Measurements from ENCODE around the gene LIPK.

Gene LIPK

GRCh38 chr10:88788924-88789323, 82.9 kb downstream of the LIPK start:
- H3K4me2 ChIP-seq (ENCODE audit: low read length) = no peak overlapping the region
- no peaks in the 10 kb centered on the region for H3K36me3 ChIP-seq (replicated peaks; ENCODE audit: low read depth, low read length)
- H3K27ac ChIP-seq (ENCODE audit: low read length) = no peak overlapping the region
- no peaks in the 10 kb centered on the region for H4K20me1 ChIP-seq (ENCODE audit: insufficient read depth, low read length)
- H3K4me3 ChIP-seq (ENCODE audit: low read length) = no peak overlapping the region
- H3K9ac ChIP-seq (ENCODE audit: low read length) = no peak overlapping the region
- H3K79me2 ChIP-seq (ENCODE audit: low read length) = no peaks in the 10 kb centered on the region
- H3K4me1 ChIP-seq (ENCODE audit: low read length) = peaks cover 32% of the 10 kb centered on the region
- no peaks in the 10 kb centered on the region for H3K27me3 ChIP-seq (ENCODE audit: low read depth, low read length)
- TF ChIP-seq EZH2phosphoT487 (IDR thresholded peaks at IDR 0.05; ENCODE audit: low read depth) (no peak), CTCF (IDR thresholded peaks at IDR 0.05; ENCODE audit: low read depth, low read length) (no peak)
- no peak overlapping the region for H2AFZ ChIP-seq (ENCODE audit: low read depth, low read length)
- no peaks in the 10 kb centered on the region for H3K9me3 ChIP-seq (ENCODE audit: insufficient read depth, low read length)

DNA sequence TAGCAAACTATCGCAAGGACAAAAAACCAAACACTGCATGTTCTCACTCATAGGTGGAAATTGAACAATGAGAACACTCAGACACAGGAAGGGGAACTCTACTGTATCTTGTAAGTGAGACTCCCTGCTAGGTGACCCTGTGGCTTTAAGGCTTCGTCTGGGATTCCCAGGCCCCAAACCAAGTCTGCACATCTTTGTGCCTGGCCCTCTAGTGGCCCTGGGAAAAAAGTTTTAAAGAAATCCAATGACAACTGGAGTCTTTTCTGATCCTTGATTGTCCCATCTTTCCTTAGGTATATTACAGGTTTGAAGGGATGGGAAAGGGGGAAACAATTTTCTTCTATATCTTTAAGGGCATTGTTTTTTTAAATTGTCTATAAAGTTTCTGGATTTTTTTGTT, 85.9 kb downstream of the LIPK start:
- H3K4me1 ChIP-seq (ENCODE audit: low read length) = peaks cover 34% of the 10 kb centered on the region
- H3K36me3 ChIP-seq (replicated peaks; ENCODE audit: low read depth, low read length) = no peaks in the 10 kb centered on the region
- no peak overlapping the region for H3K27ac ChIP-seq (ENCODE audit: low read length)
- no peak overlapping the region for H2AFZ ChIP-seq (ENCODE audit: low read depth, low read length)
- no peaks in the 10 kb centered on the region for H4K20me1 ChIP-seq (ENCODE audit: insufficient read depth, low read length)
- TF ChIP-seq CTCF (IDR thresholded peaks at IDR 0.05; ENCODE audit: low read depth, low read length) (peak; percentile 37), EZH2phosphoT487 (IDR thresholded peaks at IDR 0.05; ENCODE audit: low read depth) (no peak)
- H3K4me2 ChIP-seq (ENCODE audit: low read length) = no peak overlapping the region
- H3K27me3 ChIP-seq (ENCODE audit: low read depth, low read length) = no peaks in the 10 kb centered on the region
- H3K79me2 ChIP-seq (ENCODE audit: low read length) = no peaks in the 10 kb centered on the region
- no peak overlapping the region for H3K4me3 ChIP-seq (ENCODE audit: low read length)
- H3K9ac ChIP-seq (ENCODE audit: low read length) = no peak overlapping the region
- no peaks in the 10 kb centered on the region for H3K9me3 ChIP-seq (ENCODE audit: insufficient read depth, low read length)

DNA sequence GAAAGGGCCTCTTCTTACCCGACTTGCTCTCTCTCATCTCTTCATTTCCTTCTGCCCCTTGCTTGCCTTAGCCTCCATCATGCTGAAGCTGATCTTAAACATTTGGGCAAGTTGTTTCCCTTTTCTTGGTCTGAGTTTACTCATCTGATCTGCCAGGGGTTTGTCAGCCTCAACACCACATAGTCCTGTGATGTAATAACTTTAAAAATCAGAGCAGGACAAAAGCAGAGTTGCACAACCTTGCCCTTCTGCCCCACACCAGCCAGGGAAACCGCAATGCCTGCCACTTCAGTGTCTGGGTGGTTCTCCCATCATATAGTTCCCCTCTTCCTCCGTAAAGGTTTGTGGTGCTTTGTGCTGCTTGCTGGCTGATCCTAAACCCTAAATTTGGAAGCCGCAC, 86.6 kb downstream of the LIPK start:
- H3K79me2 ChIP-seq (ENCODE audit: low read length) = no peaks in the 10 kb centered on the region
- TF ChIP-seq CTCF (IDR thresholded peaks at IDR 0.05; ENCODE audit: low read depth, low read length) (no peak), EZH2phosphoT487 (IDR thresholded peaks at IDR 0.05; ENCODE audit: low read depth) (no peak)
- peak overlapping the region; percentile 14; the same call in 1 of the 2 replicates for H3K9ac ChIP-seq (ENCODE audit: low read length)
- H3K9me3 ChIP-seq (ENCODE audit: insufficient read depth, low read length) = no peaks in the 10 kb centered on the region
- H3K36me3 ChIP-seq (replicated peaks; ENCODE audit: low read depth, low read length) = no peaks in the 10 kb centered on the region
- H2AFZ ChIP-seq (ENCODE audit: low read depth, low read length) = peak overlapping the region; percentile 56
- H3K4me1 ChIP-seq (ENCODE audit: low read length) = peaks cover 32% of the 10 kb centered on the region
- no peaks in the 10 kb centered on the region for H4K20me1 ChIP-seq (ENCODE audit: insufficient read depth, low read length)
- no peak overlapping the region for H3K4me3 ChIP-seq (ENCODE audit: low read length)
- H3K27me3 ChIP-seq (ENCODE audit: low read depth, low read length) = no peaks in the 10 kb centered on the region
- H3K4me2 ChIP-seq (ENCODE audit: low read length) = peak overlapping the region; percentile 47
- peak overlapping the region; percentile 40 for H3K27ac ChIP-seq (ENCODE audit: low read length)

DNA sequence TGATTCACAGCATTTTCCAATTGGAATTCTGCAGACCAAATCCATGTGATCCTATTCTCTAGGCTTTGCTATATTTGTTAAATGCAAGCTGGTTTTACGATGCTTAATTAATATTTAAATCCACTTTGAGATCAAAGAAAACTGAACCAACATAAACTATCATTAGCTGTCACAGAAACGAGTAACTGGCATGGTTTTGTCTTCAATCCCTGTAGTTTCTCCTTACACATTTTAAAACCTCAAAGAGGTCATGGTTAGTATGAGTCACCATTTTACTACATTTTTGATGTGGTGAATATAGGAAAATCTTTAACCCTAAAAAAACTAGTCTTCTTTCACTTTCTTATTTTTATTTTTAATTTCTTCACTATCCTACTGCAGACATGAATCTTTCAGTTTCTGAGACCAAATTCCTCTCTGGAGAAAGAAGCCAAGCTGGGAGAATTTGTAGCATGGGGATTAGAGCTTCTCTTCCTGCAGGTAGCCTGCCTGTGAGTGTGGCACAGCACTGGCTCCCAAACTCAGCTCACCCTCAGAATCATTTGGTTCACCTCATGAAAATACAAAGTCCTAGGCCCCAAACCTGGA, 87.8 kb downstream of the LIPK start:
- Histone ChIP-seq H3K4me1 (ENCODE audit: low read length) (peaks cover 27% of the 10 kb centered on the region), H3K9ac (ENCODE audit: low read length) (no peak overlapping the region), H3K27ac (ENCODE audit: low read length) (no peak overlapping the region), H2AFZ (ENCODE audit: low read depth, low read length) (no peak overlapping the region), H4K20me1 (ENCODE audit: insufficient read depth, low read length) (no peaks in the 10 kb centered on the region), H3K9me3 (ENCODE audit: insufficient read depth, low read length) (no peaks in the 10 kb centered on the region), H3K4me2 (ENCODE audit: low read length) (peak overlapping the region; percentile 47), H3K36me3 (replicated peaks; ENCODE audit: low read depth, low read length) (no peaks in the 10 kb centered on the region), H3K79me2 (ENCODE audit: low read length) (no peaks in the 10 kb centered on the region), H3K4me3 (ENCODE audit: low read length) (peak overlapping the region; percentile 14; the same call in 1 of the 2 replicates), H3K27me3 (ENCODE audit: low read depth, low read length) (no peaks in the 10 kb centered on the region)
- no peak for TF ChIP-seq EZH2phosphoT487 (IDR thresholded peaks at IDR 0.05; ENCODE audit: low read depth)
- TF ChIP-seq CTCF (IDR thresholded peaks at IDR 0.05; ENCODE audit: low read depth, low read length) = no peak

Measured in OCI-LY3 (cell line).